ENCODE results near the gene DOCK4. TPM values are rescaled to one million over a fixed set of nuclear protein-coding genes. Genes with fewer than 3 reads are reported as not detected.

Gene DOCK4
- total and polyA plus RNA-seq, 2 of the 8 experiments (the other 6 are each of a cell fraction or from before 2014, with no cell fraction given), result 5.1 to 23.6 TPM

GRCh38 chr7:112184455-112184854 lies 21.7 kb downstream of the DOCK4 start:
- H4K20me1 ChIP-seq (replicated peaks in 1 of 2; ENCODE audit: control insufficient read depth in 1 of 2, insufficient read depth in 2 of 2, low read length in 2 of 2), result peaks cover 3% of the 10 kb centered on the region in 2 experiments
- no peak overlapping the region for H4K5ac ChIP-seq (ENCODE audit: insufficient read length, low read depth, low read length)
- H2BK5ac ChIP-seq (ENCODE audit: low read depth, low read length), result no peak overlapping the region
- DNase-seq (ENCODE audit: low read depth in 1 of 2, low spot score in 2 of 2) (no peak), FAIRE-seq (no peak)
- no peak overlapping the region for H3K4me3 ChIP-seq (ENCODE audit: extremely low read depth in 1 of 4, insufficient read depth in 2 of 4, low read depth in 3 of 4, low read length in 4 of 4)
- H3K18ac ChIP-seq (ENCODE audit: extremely low read depth, low read length), result no peak overlapping the region
- H3K36me3 ChIP-seq (ENCODE audit: control insufficient read depth in 2 of 4, insufficient read depth in 4 of 4, low read length in 3 of 4), result no peaks in the 10 kb centered on the region
- WGBS, 2 experiments (ENCODE audit: extremely low coverage in 1 of 2, insufficient coverage in 1 of 2, insufficient read length in 1 of 2, insufficient replicate concordance in 2 of 2, low coverage in 1 of 2, low lambda C conversion rate in 2 of 2, missing lambda C conversion rate in 1 of 2), result 92% methylated on average over 2 of the region's 2 CpGs; no CpG with 5 or more reads in 1 of the 2 experiments
- POLR2A ChIA-PET (ENCODE audit: partially characterized antibody), result interaction anchor here (0.6 to 3.4 kb wide), 3 partner anchors 9 to 23 kb away, joined by 3 to 9 read pairs (median 3); no protein-coding TSS in a partner anchor
- peaks cover 6% of the 10 kb centered on the region; the same call in 1 of the 2 replicates for H3K79me1 ChIP-seq (ENCODE audit: low read depth, low read length)
- H3K23me2 ChIP-seq (ENCODE audit: low read depth, low read length), result no peaks in the 10 kb centered on the region
- no peak overlapping the region for H3K9ac ChIP-seq (replicated peaks in 1 of 4; ENCODE audit: extremely low read depth in 1 of 4, low read depth in 3 of 4, low read length in 3 of 4)
- CTCF ChIA-PET (ENCODE audit: partially characterized antibody), result no interaction called here
- no peak overlapping the region for H2AK5ac ChIP-seq (ENCODE audit: low read depth, low read length)
- H3K14ac ChIP-seq (ENCODE audit: insufficient read length), result no peak overlapping the region
- no peak overlapping the region for H2BK15ac ChIP-seq (ENCODE audit: low read length)
- H2AFZ ChIP-seq (ENCODE audit: low read length), result no peak overlapping the region
- H3K4me1 ChIP-seq (replicated peaks in 1 of 4; ENCODE audit: control insufficient read depth in 3 of 4, insufficient read depth in 4 of 4, low read length in 3 of 4), result peaks cover 0 to 3% (median 0%) of the 10 kb centered on the region in 4 experiments; a peak in 1 of 7 replicates
- no peak overlapping the region for H4K91ac ChIP-seq (replicated peaks; ENCODE audit: insufficient read length, low read length)
- H3K56ac ChIP-seq (replicated peaks; ENCODE audit: insufficient read length, low read depth, low read length), result no peak overlapping the region
- H2BK20ac ChIP-seq (ENCODE audit: low read length), result no peak overlapping the region
- no peak overlapping the region for H3K23ac ChIP-seq (ENCODE audit: insufficient read length)
- no peaks in the 10 kb centered on the region for H3K9me3 ChIP-seq (ENCODE audit: insufficient read depth in 2 of 2, low read depth in 1 of 2, low read length in 1 of 2)
- no peak overlapping the region for H2BK120ac ChIP-seq (replicated peaks; ENCODE audit: low read depth, low read length)
- H3K4me2 ChIP-seq (ENCODE audit: insufficient read depth in 1 of 2, low read depth in 2 of 2, low read length in 2 of 2), result no peak overlapping the region
- H3K4ac ChIP-seq (replicated peaks; ENCODE audit: insufficient read length, low read depth, low read length), result no peak overlapping the region
- no peak overlapping the region for H2BK12ac ChIP-seq (ENCODE audit: low read depth, low read length)
- no peaks in the 10 kb centered on the region for H3K27me3 ChIP-seq (replicated peaks in 1 of 4; ENCODE audit: control insufficient read depth in 3 of 4, extremely low read depth in 1 of 4, insufficient read depth in 3 of 4, low read length in 3 of 4)
- no peak overlapping the region for H4K8ac ChIP-seq (ENCODE audit: extremely low read depth, insufficient read depth, low read length)
- peaks cover 0 to 50% of the 10 kb centered on the region in 2 experiments; a peak in 2 of 4 replicates for H3K79me2 ChIP-seq (ENCODE audit: control insufficient read depth in 1 of 2, insufficient read depth in 2 of 2, low read length in 2 of 2)
- no peak overlapping the region for H3K27ac ChIP-seq (ENCODE audit: low read depth, low read length)
- TF ChIP-seq SP2 (IDR thresholded peaks at IDR 0.05; ENCODE audit: low read length) (no peak), TBP (IDR thresholded peaks at IDR 0.05; ENCODE audit: low read depth, low read length) (no peak), GTF2F1 (IDR thresholded peaks at IDR 0.05; ENCODE audit: borderline replicate concordance, low read depth, low read length) (no peak), SRF (IDR thresholded peaks at IDR 0.05; ENCODE audit: low read depth, low read length) (no peak), MAX (IDR thresholded peaks at IDR 0.05) (no peak), JUN (IDR thresholded peaks at IDR 0.05; ENCODE audit: low read depth, low read length) (no peak), BRCA1 (IDR thresholded peaks at IDR 0.05; ENCODE audit: low read depth, low read length) (no peak), YY1 (IDR thresholded peaks at IDR 0.05; ENCODE audit: low read depth, low read length) (no peak), ZNF274 (IDR thresholded peaks at IDR 0.05; ENCODE audit: borderline replicate concordance, extremely low read depth, low read length) (no peak), SIX5 (IDR thresholded peaks at IDR 0.05; ENCODE audit: low read depth, low read length) (no peak), USF2 (IDR thresholded peaks at IDR 0.05; ENCODE audit: low read length) (no peak), RFX5 (IDR thresholded peaks at IDR 0.05; ENCODE audit: borderline replicate concordance, low read depth, low read length) (no peak), RAD21 (IDR thresholded peaks at IDR 0.05 in 1 of 2, conservative IDR thresholded peaks at IDR 0.05 in 1 of 2; ENCODE audit: low read depth in 2 of 2, low read length in 2 of 2) (no peak), KDM1A (IDR thresholded peaks at IDR 0.05; ENCODE audit: borderline replicate concordance, low read length) (no peak)

All from H1 (cell line).